ENCODE data around the gene TBC1D17.

Gene TBC1D17

GRCh38 chr19:49877020-49877878 lies at the start of gene TBC1D17, which contains the start of gene AKT1S1:
Gene TBC1D17 (plus strand): TSS chr19:49877702. CDS start chr19:49877724, 22 bp downstream.
Gene AKT1S1 (minus strand): TSS chr19:49877355. CDS start chr19:49873295, 4,060 bp downstream.
- H3K4me3 ChIP-seq (ENCODE audit: low read depth, low read length): peak within 1 kb of the TSS; percentile 98

- no peak overlapping the region for H3K4me3 ChIP-seq (ENCODE audit: low read depth, low read length)
These were observed 48.3 kb upstream of the TBC1D17 start for GRCh38 chr19:49829200-49829599.

GRCh38 chr19:49829721-49830120 lies 47.8 kb upstream of the TBC1D17 start:
- H3K4me3 ChIP-seq (ENCODE audit: low read depth, low read length): no peak overlapping the region

- no peak overlapping the region for H3K4me3 ChIP-seq (ENCODE audit: low read depth, low read length)
These were observed 46.7 kb upstream of the TBC1D17 start for GRCh38 chr19:49830766-49831165.

- H3K4me3 ChIP-seq (ENCODE audit: low read depth, low read length): no peak overlapping the region
These were observed 45.9 kb upstream of the TBC1D17 start for GRCh38 chr19:49831592-49831991.

GRCh38 chr19:49832556-49832955 lies 44.9 kb upstream of the TBC1D17 start:
- no peak overlapping the region for H3K4me3 ChIP-seq (ENCODE audit: low read depth, low read length)

- H3K4me3 ChIP-seq (ENCODE audit: low read depth, low read length): no peak overlapping the region
These were observed 43.9 kb upstream of the TBC1D17 start for GRCh38 chr19:49833599-49833998.

GRCh38 chr19:49835562-49835961 lies 41.9 kb upstream of the TBC1D17 start:
- H3K4me3 ChIP-seq (ENCODE audit: low read depth, low read length): no peak overlapping the region

- no peak overlapping the region for H3K4me3 ChIP-seq (ENCODE audit: low read depth, low read length)
These were observed 41.1 kb upstream of the TBC1D17 start for GRCh38 chr19:49836176-49837008.

GRCh38 chr19:49837009-49837310 lies 40.5 kb upstream of the TBC1D17 start:
- no peak overlapping the region for H3K4me3 ChIP-seq (ENCODE audit: low read depth, low read length)

- H3K4me3 ChIP-seq (ENCODE audit: low read depth, low read length): no peak overlapping the region
These were observed 40.1 kb upstream of the TBC1D17 start for GRCh38 chr19:49837425-49837824.

GRCh38 chr19:49838885-49839588 lies 38.5 kb upstream of the TBC1D17 start:
- no peak overlapping the region for H3K4me3 ChIP-seq (ENCODE audit: low read depth, low read length)

- H3K4me3 ChIP-seq (ENCODE audit: low read depth, low read length): no peak overlapping the region
These were observed 37.8 kb upstream of the TBC1D17 start for GRCh38 chr19:49839713-49840112.

GRCh38 chr19:49840321-49840720 lies 37.2 kb upstream of the TBC1D17 start:
- H3K4me3 ChIP-seq (ENCODE audit: low read depth, low read length): no peak overlapping the region

GRCh38 chr19:49840736-49841249 lies 36.7 kb upstream of the TBC1D17 start:
- no peak overlapping the region for H3K4me3 ChIP-seq (ENCODE audit: low read depth, low read length)

- H3K4me3 ChIP-seq (ENCODE audit: low read depth, low read length): no peak overlapping the region
These were observed 34.2 kb upstream of the TBC1D17 start for GRCh38 chr19:49843265-49843664.

GRCh38 chr19:49844138-49845095 lies 33.1 kb upstream of the TBC1D17 start:
- H3K4me3 ChIP-seq (ENCODE audit: low read depth, low read length): no peak overlapping the region

- no peak overlapping the region for H3K4me3 ChIP-seq (ENCODE audit: low read depth, low read length)
These were observed 32.1 kb upstream of the TBC1D17 start for GRCh38 chr19:49845414-49845813.

- H3K4me3 ChIP-seq (ENCODE audit: low read depth, low read length): no peak overlapping the region
These were observed 31.1 kb upstream of the TBC1D17 start for GRCh38 chr19:49846408-49846807.
